Measurements from ENCODE around the gene TMEM100. TPM values are rescaled to one million over a fixed set of nuclear protein-coding genes. Genes with fewer than 3 reads are reported as not detected.

TMEM100 gene
- total and polyA plus RNA-seq, 2 experiments from 2014 or later = 0.10 to 0.73 TPM

GRCh38 chr17:55709984-55710383, 12.7 kb downstream of the TMEM100 start:
- Histone ChIP-seq H4K20me1 (replicated peaks; ENCODE audit: insufficient read depth) (no peaks in the 10 kb centered on the region), H3K9me2 (ENCODE audit: insufficient read depth) (no peaks in the 10 kb centered on the region; the same call in 1 of the 2 replicates), H3K4me2 (no peak overlapping the region), H3K4me1 (ENCODE audit: insufficient read depth) (peaks cover 12% of the 10 kb centered on the region), H3K27me3 (ENCODE audit: insufficient read depth) (no peaks in the 10 kb centered on the region), H3K4me3 (no peak overlapping the region), H2AFZ (no peak overlapping the region), H3K27ac (ENCODE audit: low read depth) (no peak overlapping the region), H3K36me3 (ENCODE audit: insufficient read depth) (no peaks in the 10 kb centered on the region), H3F3A (replicated peaks; ENCODE audit: low read depth) (no peaks in the 10 kb centered on the region), H3K79me2 (replicated peaks; ENCODE audit: insufficient read depth) (no peaks in the 10 kb centered on the region)
- ATAC-seq (no peak), DNase-seq (ENCODE audit: low spot score) (no peak)
- H3K4me3 Mint-ChIP-seq = no peak overlapping the region
- H3K27ac Mint-ChIP-seq = no peak overlapping the region
- no peaks in the 10 kb centered on the region for H3K9me3 Mint-ChIP-seq
- peaks cover 23% of the 10 kb centered on the region for H3K4me1 Mint-ChIP-seq
- H3K27me3 Mint-ChIP-seq (ENCODE audit: insufficient read depth, low read depth, poor library complexity) = no peaks in the 10 kb centered on the region
- H3K36me3 Mint-ChIP-seq (ENCODE audit: low read depth) = no peaks in the 10 kb centered on the region
- no peak for TF ChIP-seq EZH2 (IDR thresholded peaks at IDR 0.05; ENCODE audit: low read depth, unreplicated experiment)
- no peak for TF ChIP-seq POLR2AphosphoS5 (IDR thresholded peaks at IDR 0.05; ENCODE audit: low read depth)
- TF ChIP-seq REST (IDR thresholded peaks at IDR 0.05; ENCODE audit: unreplicated experiment) = no peak
- TF ChIP-seq ZNF114 (CRISPR knock-in tag; IDR thresholded peaks at IDR 0.05) = no peak
- TF ChIP-seq JUNB (IDR thresholded peaks at IDR 0.05; ENCODE audit: unreplicated experiment) = no peak
- TF ChIP-seq EZH2phosphoT487 (IDR thresholded peaks at IDR 0.05; ENCODE audit: unreplicated experiment) = no peak
- TF ChIP-seq ETS1 (IDR thresholded peaks at IDR 0.05) = no peak
- no peak for TF ChIP-seq ZNF462 (CRISPR knock-in tag; IDR thresholded peaks at IDR 0.05)
- no peak for TF ChIP-seq STAT1 (IDR thresholded peaks at IDR 0.05; ENCODE audit: unreplicated experiment)
- no peak for TF ChIP-seq ZNF331 (CRISPR knock-in tag; IDR thresholded peaks at IDR 0.05; ENCODE audit: low read depth)
- no peak for TF ChIP-seq CREB1 (CRISPR knock-in tag; IDR thresholded peaks at IDR 0.05; ENCODE audit: low read depth)
- no peak for TF ChIP-seq CTCF (conservative IDR thresholded peaks at IDR 0.05; ENCODE audit: low read depth in 2 of 2)
- no peak for TF ChIP-seq NANOG (IDR thresholded peaks at IDR 0.05; ENCODE audit: borderline replicate concordance)
